ENCODE results near the gene RAB15.

Gene RAB15

GRCh38 chr14:64953661-64954060 lies 18.5 kb downstream of the RAB15 start:
- DNase-seq, result no peak

DNA sequence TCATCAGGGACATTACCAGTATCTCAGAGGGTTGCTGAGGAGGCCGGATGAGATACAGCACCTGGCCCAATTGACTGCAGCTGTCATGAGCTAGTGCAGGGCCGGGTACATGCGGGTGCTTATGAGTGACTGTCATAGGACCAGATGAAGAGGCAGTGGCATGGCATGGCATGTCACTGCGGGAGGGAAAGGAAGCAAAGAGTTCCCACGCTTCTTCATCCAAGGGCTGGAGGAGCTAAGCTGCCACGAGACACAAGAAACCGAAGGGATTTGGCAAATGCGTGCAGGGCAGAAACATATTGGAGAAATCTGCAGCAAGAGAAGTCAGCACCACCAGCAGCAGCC lies 18.9 kb downstream of the RAB15 start:
- no peak for DNase-seq

DNA sequence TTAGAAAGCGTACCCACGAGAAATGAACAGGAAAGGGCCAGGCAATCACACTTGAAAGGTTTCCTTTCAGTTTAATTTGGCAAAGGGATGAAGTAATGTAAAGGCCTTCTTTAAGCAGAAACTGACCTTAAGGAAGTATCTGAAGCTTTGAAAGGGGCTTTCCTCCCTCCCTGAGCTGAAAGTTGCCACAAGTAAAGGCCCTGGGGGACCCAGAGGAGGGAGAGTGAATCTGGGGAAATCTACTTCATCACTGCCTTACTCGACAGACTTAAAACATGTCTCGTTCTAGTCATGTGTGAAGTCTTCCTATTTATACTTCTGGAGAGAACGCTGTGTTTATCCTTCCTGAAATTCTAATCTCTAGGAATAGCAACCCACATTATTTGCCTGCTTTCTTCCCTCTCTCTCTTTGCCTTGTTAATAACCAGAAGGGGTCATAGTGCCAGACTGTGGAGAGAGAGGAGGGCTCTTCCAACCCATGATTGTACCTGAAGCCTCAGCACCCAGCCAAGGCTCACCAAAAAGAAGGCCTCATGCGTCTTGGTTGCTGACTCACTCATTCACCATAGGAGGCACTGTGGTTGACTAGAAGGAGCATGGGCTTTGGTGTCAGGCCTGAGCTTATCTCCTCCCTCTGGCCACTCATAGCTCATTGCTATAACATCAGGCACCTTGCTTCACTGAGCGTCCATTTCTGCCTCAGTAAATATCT lies 19.4 kb downstream of the RAB15 start:
- peak; percentile 69 for DNase-seq

DNA sequence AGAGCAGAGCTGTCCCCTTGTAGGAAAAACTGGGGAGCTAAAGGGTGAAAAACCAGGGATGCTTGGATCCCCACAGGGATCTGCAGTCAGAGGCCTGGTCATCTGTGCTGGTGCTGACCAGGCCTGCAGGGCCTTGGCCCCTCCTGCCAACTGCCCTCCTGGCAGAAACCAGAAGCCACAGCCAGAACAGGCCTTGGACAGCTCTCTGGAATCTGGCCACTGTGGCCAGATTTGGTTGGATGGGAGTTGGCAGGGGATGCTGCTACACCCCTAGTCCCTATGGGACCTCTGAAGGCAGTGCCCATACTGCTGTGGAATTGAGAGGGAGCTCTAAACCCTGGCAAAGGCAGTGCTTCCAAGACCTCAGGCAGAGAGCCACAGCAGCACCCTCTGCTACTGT lies 20.4 kb downstream of the RAB15 start:
- DNase-seq, result no peak

DNA sequence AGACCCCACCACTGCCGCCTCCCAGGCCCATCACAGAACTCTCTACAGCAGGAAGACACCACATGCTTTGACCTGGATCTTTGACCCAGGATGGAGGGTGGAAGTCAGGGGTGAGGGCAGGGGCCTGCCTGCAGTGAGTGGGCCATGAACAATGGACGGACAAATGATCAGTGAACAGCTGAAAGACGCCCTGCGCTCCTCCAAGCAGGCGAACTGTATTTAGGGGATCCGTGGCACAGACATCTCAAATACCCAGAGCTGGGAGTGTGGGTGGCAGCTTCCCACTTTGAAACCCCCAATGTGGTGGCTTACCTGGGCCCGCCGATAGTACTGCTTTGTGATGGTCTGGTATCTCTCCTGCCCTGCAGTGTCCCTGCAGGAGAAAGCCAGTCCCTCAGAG lies 20.8 kb downstream of the RAB15 start:
- DNase-seq, result no peak

GRCh38 chr14:64950889-64951288 lies 21.2 kb downstream of the RAB15 start:
- no peak for DNase-seq

GRCh38 chr14:64948612-64949210 lies 23.4 kb downstream of the RAB15 start:
- no peak for DNase-seq

DNA sequence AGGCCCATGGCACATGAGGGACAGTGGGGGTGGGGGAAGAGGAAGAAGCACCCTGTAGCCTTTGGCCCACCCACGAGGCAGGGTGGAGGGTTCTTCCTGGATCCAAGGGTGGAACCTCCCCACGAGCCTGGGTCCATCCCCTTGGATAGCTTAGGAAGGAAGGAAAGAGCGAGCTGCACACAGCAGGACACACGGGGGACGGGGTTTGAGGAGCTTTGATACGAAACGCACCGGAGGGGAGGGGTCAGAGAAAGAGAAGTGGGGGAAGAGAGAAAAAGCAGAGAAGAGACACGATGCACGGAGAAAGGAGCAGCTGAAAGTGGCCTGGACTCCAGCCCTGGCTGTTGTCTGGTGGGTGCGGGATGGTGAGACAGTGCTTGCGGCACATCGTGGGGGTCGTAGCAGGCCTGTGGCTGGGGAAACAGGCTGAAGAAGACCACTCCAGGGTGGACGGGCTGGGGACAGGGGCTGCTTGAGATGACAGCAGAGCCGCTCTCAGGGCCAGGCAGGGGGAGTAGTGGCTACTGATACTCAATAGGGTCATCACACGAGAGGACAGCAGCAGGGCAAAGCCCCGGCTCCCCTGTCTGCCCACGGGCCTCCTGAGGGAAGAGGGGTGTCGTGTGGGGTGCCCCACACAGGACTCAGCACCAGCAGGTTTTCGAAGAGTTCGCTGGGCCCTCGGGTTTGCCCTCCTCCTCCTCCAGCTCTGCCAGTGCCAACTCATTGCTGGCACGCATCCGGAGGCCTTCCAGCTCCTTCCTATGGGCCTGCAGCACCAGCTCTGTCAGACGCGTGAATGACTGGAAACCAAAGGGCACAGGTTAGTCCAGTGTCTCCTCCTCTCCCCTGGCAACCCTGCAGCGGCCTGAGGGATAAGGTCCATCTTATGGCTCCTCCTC lies 24.2 kb downstream of the RAB15 start:
- DNase-seq, result no peak

- DNase-seq, result no peak
Measured at GRCh38 chr14:64946310-64947045, 25.7 kb downstream of the RAB15 start.

DNA sequence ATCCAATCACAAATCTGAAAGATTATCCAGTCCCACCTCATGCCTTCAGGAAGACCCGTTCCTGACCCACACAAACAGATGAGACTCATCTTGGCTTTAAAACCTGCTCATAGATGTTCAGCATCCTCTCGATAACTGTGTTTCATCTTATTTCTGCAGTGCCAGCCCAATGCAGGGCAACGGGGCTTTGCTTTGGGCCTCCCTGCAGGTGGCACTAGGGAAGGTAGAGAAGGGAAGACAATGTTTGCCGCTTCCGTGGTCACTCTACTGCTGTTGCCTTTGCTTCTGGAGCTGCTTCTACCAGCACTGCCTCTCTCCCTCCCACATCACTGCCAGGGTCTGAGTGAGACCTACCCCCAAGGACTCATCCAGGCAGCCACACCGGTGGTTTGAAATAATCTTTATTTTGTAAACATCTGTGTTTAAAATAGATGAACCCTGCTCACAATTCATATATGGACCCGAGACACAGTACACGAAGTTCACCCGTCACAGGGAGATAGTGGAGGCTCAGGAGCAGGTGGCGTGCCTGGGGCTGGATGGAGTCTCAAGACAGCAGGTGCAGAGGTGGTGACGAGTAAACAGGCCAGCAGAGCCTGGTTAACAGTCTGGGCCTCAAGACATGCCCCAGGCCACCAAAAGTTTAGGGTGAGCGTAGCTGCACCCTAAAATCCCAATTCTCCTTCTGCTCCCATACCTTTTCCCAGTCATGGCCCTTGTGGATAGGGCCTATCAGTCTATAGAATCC lies 26.5 kb downstream of the RAB15 start:
- DNase-seq, result no peak

DNA sequence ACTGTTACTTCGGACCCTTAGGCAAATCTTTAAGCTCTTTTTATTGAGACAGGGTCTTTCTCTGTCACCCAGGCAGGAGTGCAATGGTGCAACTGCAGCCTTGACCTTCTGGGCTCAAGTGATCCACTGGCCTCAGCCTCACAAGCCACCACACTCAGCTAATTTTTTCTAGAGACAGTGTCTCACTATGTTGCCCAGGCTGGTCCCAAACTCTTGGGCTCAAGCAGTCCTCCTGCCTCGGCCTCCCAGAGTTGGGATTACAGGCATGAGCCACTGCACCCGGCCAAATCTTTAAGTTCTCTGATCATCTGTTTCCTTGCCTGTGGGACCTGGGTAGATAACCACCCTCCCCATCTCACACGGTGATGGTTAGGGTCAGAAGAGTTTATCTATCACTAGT lies 27.3 kb downstream of the RAB15 start:
- no peak for DNase-seq

DNA sequence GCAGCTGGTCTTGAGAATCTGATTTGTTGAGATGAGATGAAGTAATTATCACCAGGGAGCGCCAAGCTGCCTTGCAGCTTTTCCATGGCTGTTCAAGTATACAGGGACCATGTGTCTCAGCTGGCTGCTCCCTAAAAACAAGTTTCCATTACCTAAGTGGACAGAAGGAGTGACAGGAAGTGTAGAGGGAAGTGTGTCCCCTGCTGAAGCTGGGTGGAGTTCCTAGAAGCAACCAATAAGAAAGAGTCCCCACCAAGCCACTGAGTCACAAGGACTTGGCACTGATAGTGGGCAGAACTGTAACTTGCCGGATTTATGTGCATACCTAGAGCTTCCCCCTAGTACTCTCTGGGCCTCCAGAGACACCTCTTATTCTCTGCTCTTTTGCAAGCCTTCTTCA lies 28.1 kb downstream of the RAB15 start:
- DNase-seq, result no peak

DNA sequence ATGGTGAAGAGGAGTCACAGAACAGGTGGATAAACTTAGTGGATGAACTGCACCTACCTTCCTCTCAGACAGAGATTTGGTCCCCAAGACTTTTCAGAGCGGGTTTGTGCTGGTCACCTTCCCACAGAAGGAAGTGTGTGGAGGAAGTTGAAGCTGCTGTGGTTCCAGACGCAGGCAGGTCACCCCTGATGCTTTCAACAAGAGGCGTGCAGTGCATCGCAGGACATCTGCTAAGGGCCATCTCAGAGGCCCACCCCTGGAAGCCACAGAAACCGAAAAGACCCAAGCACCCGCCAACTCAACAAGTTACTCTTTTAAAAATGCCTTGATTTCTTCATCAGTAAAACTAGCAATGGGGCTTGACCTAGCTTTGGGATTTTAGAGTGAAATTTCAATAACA lies 28.6 kb downstream of the RAB15 start:
- no peak for DNase-seq

DNA sequence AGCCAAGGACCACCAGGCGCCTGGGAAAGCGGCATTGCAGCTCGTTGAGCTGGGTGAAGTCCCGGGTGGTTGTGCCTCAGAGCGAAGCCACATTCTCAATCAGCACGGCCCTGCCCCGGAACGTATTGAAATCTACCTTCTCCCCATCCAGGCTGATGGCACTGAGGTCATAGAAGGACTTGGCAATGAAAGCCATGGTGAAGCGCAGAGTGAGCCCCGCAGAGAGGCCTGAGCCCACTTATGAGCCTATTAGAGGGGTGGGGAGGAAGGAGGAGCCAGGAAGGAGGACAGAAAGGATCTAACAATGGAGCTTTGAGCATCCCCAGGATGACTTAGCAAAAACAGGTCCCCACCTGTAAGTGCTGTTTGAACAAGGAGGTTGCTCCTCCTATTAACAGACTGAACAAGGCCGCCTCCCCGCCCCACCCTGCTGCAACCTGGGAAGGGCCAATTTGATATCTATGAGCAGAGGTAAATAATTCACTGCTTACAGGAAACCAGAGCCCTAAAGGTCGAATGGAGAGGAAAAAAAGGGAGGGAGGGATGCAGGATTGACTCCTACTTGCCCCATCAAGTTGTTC lies 29.5 kb downstream of the RAB15 start, which contains the start of gene GPX2:
Gene GPX2, minus strand, starts transcription at position 215 of the 581 bp plus-strand sequence. Its CDS starts 19 bp downstream, at position 196.
- DNase-seq, result no peak

DNA sequence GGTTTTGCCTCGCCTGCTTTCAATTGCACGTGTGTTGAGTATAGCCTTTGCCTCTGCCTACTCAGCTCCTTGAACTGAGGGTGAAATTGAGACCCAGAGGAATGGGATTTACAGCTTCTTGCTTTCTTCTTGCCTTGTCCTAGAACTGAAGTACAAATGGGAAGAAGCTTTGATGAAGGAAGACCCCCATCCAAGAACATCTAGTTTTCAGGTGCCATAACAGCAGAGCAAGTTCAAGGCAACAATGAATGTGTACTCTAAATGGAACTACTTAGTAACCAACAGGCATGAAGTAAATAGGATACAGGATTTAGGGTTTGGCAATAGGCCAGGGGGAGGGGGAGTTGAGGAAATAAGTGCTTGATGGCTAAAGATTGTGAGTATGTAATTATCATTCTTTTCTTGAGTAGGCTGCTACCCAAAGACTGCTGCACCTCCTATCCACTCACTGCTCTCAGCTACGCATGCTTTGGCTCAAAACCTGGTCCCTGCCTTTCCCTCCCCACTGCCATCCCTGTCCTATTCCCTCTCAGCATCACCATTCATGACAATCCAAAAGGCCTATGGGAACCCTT lies 31.7 kb downstream of the RAB15 start:
- DNase-seq, result no peak

- DNase-seq, result no peak
Measured at GRCh38 chr14:64939817-64940190, 32.3 kb downstream of the RAB15 start.

DNA sequence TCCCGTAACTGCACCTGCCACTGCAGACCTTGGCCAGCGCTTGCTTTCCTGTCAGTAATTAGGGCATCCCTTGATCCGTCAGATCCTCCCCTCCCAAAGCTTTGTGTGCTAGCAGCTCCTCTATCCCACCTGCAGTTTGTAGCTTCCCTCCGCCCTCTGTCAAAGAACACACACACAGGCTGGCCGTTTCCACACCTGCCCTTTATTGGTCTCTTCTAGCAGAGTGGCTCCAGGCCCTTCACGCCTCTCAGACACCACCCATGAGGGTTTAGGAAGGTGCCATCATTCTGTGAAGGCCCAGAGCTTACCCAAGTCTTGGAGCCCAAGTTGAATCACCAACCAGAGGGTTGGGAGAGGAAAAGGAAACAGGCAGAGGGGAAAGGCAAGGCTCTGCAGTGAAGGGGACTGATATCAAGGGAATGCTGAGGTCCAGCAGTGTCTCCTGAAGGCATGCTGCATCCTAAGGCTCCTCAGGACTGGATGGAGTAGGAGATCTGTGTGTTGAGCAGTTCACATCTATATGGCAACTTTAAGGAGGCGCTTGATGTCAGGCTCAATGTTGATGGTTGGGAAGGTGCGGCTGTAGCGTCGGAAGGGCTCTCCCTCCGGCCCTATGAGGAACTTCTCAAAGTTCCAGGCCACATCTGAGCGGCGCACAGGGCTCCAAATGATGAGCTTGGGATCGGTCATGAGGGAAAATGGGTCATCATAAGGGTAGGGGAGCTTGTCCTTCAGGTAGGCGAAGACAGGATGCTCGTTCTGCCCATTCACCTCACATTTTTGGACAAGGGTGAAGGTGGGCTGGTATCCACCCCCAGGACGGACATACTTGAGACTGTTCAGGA lies 32.9 kb downstream of the RAB15 start:
- DNase-seq, result no peak

GRCh38 chr14:64937821-64938193 lies 34.3 kb downstream of the RAB15 start:
- peak; percentile 21 for DNase-seq

DNA sequence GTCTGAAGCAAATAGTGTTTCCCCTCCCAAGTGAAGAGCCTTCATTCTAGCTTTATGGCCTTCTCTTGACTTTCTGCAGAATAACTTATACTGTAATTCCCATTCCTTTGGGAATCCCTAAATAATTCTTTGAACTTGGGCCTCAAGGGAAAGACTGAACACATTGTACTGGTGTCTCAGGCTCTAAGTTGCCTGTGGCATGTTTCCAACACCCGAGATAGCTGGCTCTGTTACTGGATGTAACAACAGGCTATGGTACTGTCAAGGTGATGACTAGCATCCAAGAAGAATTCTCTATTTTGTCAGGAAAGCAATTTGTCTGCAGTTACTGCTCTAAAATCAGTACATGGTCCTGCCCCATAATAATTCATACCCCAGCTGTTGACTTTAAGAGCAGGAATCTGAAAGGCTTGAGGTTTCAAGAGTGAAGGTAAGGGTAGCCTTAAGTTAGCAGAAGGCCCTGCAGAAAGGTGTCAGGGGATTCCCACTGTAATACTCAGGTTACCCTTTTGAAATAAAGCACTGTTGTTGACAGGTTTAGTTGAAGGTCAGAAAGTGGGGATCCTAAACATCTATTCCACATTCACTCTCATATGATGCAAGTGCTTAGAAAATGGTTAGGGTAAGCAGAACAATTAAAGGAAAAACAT lies 34.8 kb downstream of the RAB15 start:
- no peak for DNase-seq

DNA sequence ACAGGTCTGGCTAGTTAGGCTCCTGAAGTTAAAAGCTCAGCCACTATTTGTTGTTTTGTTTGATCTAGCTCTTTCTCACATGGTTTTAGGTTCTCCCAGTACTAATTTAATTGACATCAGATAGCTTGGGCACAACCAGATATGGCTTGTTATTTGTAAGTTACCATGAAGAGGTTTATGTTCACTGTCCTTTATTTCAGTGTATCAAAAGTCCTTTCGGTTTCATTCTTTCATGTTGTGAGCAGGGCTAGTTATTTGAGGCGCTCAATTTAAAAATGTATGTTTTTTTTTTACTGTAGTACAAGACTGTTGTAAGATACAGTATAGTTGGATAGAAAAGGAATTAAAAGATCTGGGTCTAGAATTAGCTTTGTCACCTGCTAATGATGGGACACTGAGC lies 36.6 kb downstream of the RAB15 start:
- DNase-seq, result no peak

Measured in hematopoietic multipotent progenitor cell treated with erythropoietin and hydrocortisone succinate and interleukin-3 and kit ligand, for 6 days (in vitro differentiated cells).